Mesothelial cell of epicardium (in vitro differentiated cells): ENCODE results near the gene RTN1. TPM values are rescaled to one million over a fixed set of nuclear protein-coding genes. Genes with fewer than 3 reads are reported as not detected.

Source experiments
- DNase-seq, 2 experiments: peaks; one replicate each; pipeline ENCODE4 v3.0.0; 2021; ENCODE audit warnings: low spot score in 2 of 2; ENCODE audit not compliant: unreplicated experiment in 2 of 2
- H3K27ac Mint-ChIP-seq: 2 replicates; pipeline ENCODE4 v1.8.0; 2021; ENCODE audit warnings: mixed read lengths
- H3K27me3 Mint-ChIP-seq: 2 replicates; pipeline ENCODE4 v1.8.0; 2021; ENCODE audit warnings: low read depth, mixed read lengths
- H3K36me3 Mint-ChIP-seq: 2 replicates; pipeline ENCODE4 v1.8.0; 2021; ENCODE audit warnings: mixed read lengths
- H3K4me1 Mint-ChIP-seq: 2 replicates; pipeline ENCODE4 v1.8.0; 2021; ENCODE audit warnings: mixed read lengths
- H3K4me3 Mint-ChIP-seq: 2 replicates; pipeline ENCODE4 v1.8.0; 2021; ENCODE audit warnings: mild to moderate bottlenecking, moderate library complexity, mixed read lengths
- H3K9me3 Mint-ChIP-seq: 2 replicates; pipeline ENCODE4 v1.8.0; 2021; ENCODE audit warnings: mixed read lengths
- CTCF ChIP-seq: fragments of 200-600 bp; sonication (generic); IDR thresholded peaks from one replicate; pipeline ENCODE4 v1.5.0; 2021; ENCODE audit warnings: antibody characterized with exemption; ENCODE audit not compliant: unreplicated experiment
- total RNA-seq: library from RNA; stranded (reverse); gene quantifications from 3 replicates; pipeline ENCODE4 v1.2.1, GENCODE V29; 2021

RTN1 gene
- total RNA-seq, 1 donor from 2014 or later: 0.78 TPM

- H3K4me3 Mint-ChIP-seq: no peak overlapping the region
- no peaks in the 10 kb centered on the region for H3K4me1 Mint-ChIP-seq
- no peaks in the 10 kb centered on the region for H3K9me3 Mint-ChIP-seq
- no peak for TF ChIP-seq CTCF
- H3K27me3 Mint-ChIP-seq: peaks cover 2% of the 10 kb centered on the region
- no peaks in the 10 kb centered on the region for H3K36me3 Mint-ChIP-seq
- no peak for DNase-seq
- H3K27ac Mint-ChIP-seq: no peak overlapping the region
These were observed 142.3 kb downstream of the RTN1 start for GRCh38 chr14:59728304-59728703.

- H3K4me1 Mint-ChIP-seq: no peaks in the 10 kb centered on the region
- no peak for DNase-seq
- peaks cover 2% of the 10 kb centered on the region for H3K27me3 Mint-ChIP-seq
- H3K4me3 Mint-ChIP-seq: no peak overlapping the region
- no peak for TF ChIP-seq CTCF
- H3K27ac Mint-ChIP-seq: no peak overlapping the region
- H3K36me3 Mint-ChIP-seq: no peaks in the 10 kb centered on the region
- H3K9me3 Mint-ChIP-seq: no peaks in the 10 kb centered on the region
These were observed 143.4 kb downstream of the RTN1 start for GRCh38 chr14:59727073-59727661.

GRCh38 chr14:59711080-59711479, 159.5 kb downstream of the RTN1 start:
- H3K9me3 Mint-ChIP-seq: no peaks in the 10 kb centered on the region
- H3K4me1 Mint-ChIP-seq: no peaks in the 10 kb centered on the region
- H3K4me3 Mint-ChIP-seq: no peak overlapping the region
- no peak for TF ChIP-seq CTCF
- DNase-seq: no peak
- peaks cover 28% of the 10 kb centered on the region for H3K27me3 Mint-ChIP-seq
- no peaks in the 10 kb centered on the region for H3K36me3 Mint-ChIP-seq
- no peak overlapping the region for H3K27ac Mint-ChIP-seq

- peaks cover 45% of the 10 kb centered on the region for H3K27me3 Mint-ChIP-seq
- no peak for DNase-seq
- peaks cover under 1% of the 10 kb centered on the region for H3K9me3 Mint-ChIP-seq
- H3K4me3 Mint-ChIP-seq: no peak overlapping the region
- no peaks in the 10 kb centered on the region for H3K36me3 Mint-ChIP-seq
- H3K4me1 Mint-ChIP-seq: no peaks in the 10 kb centered on the region
- TF ChIP-seq CTCF: no peak
- no peak overlapping the region for H3K27ac Mint-ChIP-seq
These were observed 162.6 kb downstream of the RTN1 start for GRCh38 chr14:59707778-59708561.

GRCh38 chr14:59705866-59706265, 164.7 kb downstream of the RTN1 start:
- Mint-ChIP-seq H3K27me3 (peaks cover 45% of the 10 kb centered on the region), H3K9me3 (peaks cover 13% of the 10 kb centered on the region)

More at GRCh38 chr14:59705866-59706265, 164.7 kb downstream of the RTN1 start:
- H3K36me3 Mint-ChIP-seq: no peaks in the 10 kb centered on the region
- no peak for TF ChIP-seq CTCF
- no peaks in the 10 kb centered on the region for H3K4me1 Mint-ChIP-seq
- no peak for DNase-seq
- no peak overlapping the region for H3K4me3 Mint-ChIP-seq
- H3K27ac Mint-ChIP-seq: no peak overlapping the region
